PC-3 (cell line): ENCODE data around the gene DLGAP1.

ENCODE experiments used
- CTCF ChIP-seq: fragments of 300-600 bp; sonication (generic); conservative IDR thresholded peaks from 2 replicates; pipeline ENCODE4 v1.5.1; 2017; ENCODE audit warnings: antibody characterized with exemption, low read depth, mild to moderate bottlenecking, low read length
- EZH2 ChIP-seq: fragments of 300-600 bp; sonication (generic); IDR thresholded peaks from one replicate; pipeline ENCODE4 v1.6.1; 2017; ENCODE audit warnings: antibody characterized with exemption, mild to moderate bottlenecking, low read length; ENCODE audit not compliant: unreplicated experiment
- EZH2phosphoT487 ChIP-seq: fragments of 300-600 bp; sonication (generic); IDR thresholded peaks from 2 replicates; pipeline ENCODE4 v1.6.1; 2018; ENCODE audit warnings: mild to moderate bottlenecking, antibody characterized with exemption, low read length, borderline replicate concordance

- TF ChIP-seq CTCF (no peak), EZH2 (no peak), EZH2phosphoT487 (no peak)
These were observed 582.5 kb downstream of the DLGAP1 start for GRCh38 chr18:3872641-3873040.
